K562 (cell line): ENCODE measurements around the gene USP28. TPM values are rescaled to one million over a fixed set of nuclear protein-coding genes. Genes with fewer than 3 reads are reported as not detected.

Experiments used
- EP400 ChIP-seq: fragments of 450-650 bp; IDR thresholded peaks from 2 replicates; pipeline ENCODE4 v1.6.1; 2017; ENCODE audit warnings: antibody characterized with exemption, mild to moderate bottlenecking, moderate library complexity
- GTF2F1 ChIP-seq: IDR thresholded peaks from 2 replicates; pipeline ENCODE4 v1.6.1; 2011; ENCODE audit warnings: low read depth, low read length, improper control_type of control experiment
- KAT8 ChIP-seq: fragments of 450-650 bp; IDR thresholded peaks from 2 replicates; pipeline ENCODE4 v1.6.1; 2016; ENCODE audit warnings: low read depth, mild to moderate bottlenecking
- MAFF ChIP-seq: IDR thresholded peaks from 2 replicates; pipeline ENCODE4 v1.6.1; 2012; ENCODE audit warnings: low read length, improper control_type of control experiment
- PCBP1 ChIP-seq: fragments of 200-400 bp; formaldehyde crosslinking; IDR thresholded peaks from 2 replicates; pipeline ENCODE4 v1.6.1; 2018; ENCODE audit warnings: mild to moderate bottlenecking, low read depth, low read length; ENCODE audit not compliant: poor library complexity, severe bottlenecking
- TAF15 ChIP-seq: fragments of 200-400 bp; formaldehyde crosslinking; IDR thresholded peaks from 2 replicates; pipeline ENCODE4 v1.6.1; 2017; ENCODE audit warnings: mild to moderate bottlenecking, low read depth, low read length, moderate library complexity
- TBL1XR1 ChIP-seq, 2 experiments: IDR thresholded peaks; 2 replicates each; pipeline ENCODE4 v1.6.1; 2012; ENCODE audit warnings: improper control_type of control experiment in 2 of 2, low read length in 2 of 2, mild to moderate bottlenecking in 1 of 2
- TOE1 ChIP-seq, 2 experiments: fragments of 450-650 bp in 1 of 2; sonication (generic) in 1 of 2; formaldehyde crosslinking in 1 of 2; IDR thresholded peaks; 2 replicates each; pipeline versions ENCODE4 v1.7.1 to v1.8.0; 2016 to 2022; ENCODE audit warnings: borderline replicate concordance in 2 of 2, mild to moderate bottlenecking in 2 of 2, antibody characterized with exemption in 1 of 2, inconsistent platforms in 1 of 2, low read depth in 1 of 2, missing genetic modification reagents in 1 of 2, moderate library complexity in 1 of 2
- YY1 ChIP-seq, 3 experiments: IDR thresholded peaks; 2 replicates each; pipeline ENCODE4 v1.6.1; 2011; ENCODE audit warnings: low read length in 2 of 3, mild to moderate bottlenecking in 2 of 3, moderate library complexity in 2 of 3, borderline replicate concordance in 1 of 3, control low read depth in 1 of 3, low read depth in 1 of 3; ENCODE audit not compliant: insufficient read depth in 3 of 3, insufficient replicate concordance in 2 of 3, control insufficient read depth in 1 of 3, insufficient read length in 1 of 3; ENCODE audit errors: extremely low read depth in 1 of 3
- ZBTB40 ChIP-seq, 2 experiments: fragments of 450-650 bp in 1 of 2; sonication (generic) in 1 of 2; formaldehyde crosslinking in 1 of 2; IDR thresholded peaks; 2 replicates each; pipeline versions ENCODE4 v1.7.1 to v1.9.0; 2016 to 2022; ENCODE audit warnings: inconsistent platforms in 1 of 2, mild to moderate bottlenecking in 1 of 2, missing genetic modification reagents in 1 of 2
- ZNF121 ChIP-seq: sonication (generic); formaldehyde crosslinking; conservative IDR thresholded peaks from 2 replicates; pipeline ENCODE4 v1.8.0; 2022; ENCODE audit warnings: missing genetic modification reagents
- ZNF511 ChIP-seq: sonication (generic); formaldehyde crosslinking; IDR thresholded peaks from 2 replicates; pipeline ENCODE4 v1.8.0; 2022; ENCODE audit warnings: mild to moderate bottlenecking, missing genetic modification reagents
- ZNF644 ChIP-seq: fragments of 200-800 bp; sonication (Bioruptor generic); IDR thresholded peaks from 2 replicates; pipeline ENCODE4 v1.6.1; 2016; ENCODE audit warnings: low read depth, missing genetic modification characterization, missing compliant biosample characterization
- polyA plus RNA-seq, 8 experiments: library from polyadenylated mRNA; depleted of rRNA in 4 of 8; stranded (reverse) in 5 of 8; unstranded in 3 of 8; fragments of >200 nt; fragmentation: Nextera tagmentation in 2 of 8; fragmentation: Illumina TruSeq in 1 of 8; extraction: Ambion mirVana in 2 of 8; extraction: Trizol in 1 of 8; gene quantifications; 2 replicates each; pipeline versions ENCODE4 v1.2.1 to v1.2.3, GENCODE V29; 2011 to 2014; ENCODE audit warnings: inconsistent platforms in 1 of 8, missing spikeins in 1 of 8
- total RNA-seq, 7 experiments: library from RNA; depleted of rRNA in 6 of 7; stranded (reverse); fragments of >200 nt in 6 of 7; fragmentation: Illumina TruSeq in 2 of 7; extraction: Trizol in 2 of 7; gene quantifications; 2 replicates each; pipeline versions ENCODE4 v1.2.1 to v1.2.3, GENCODE V29; 2011 to 2021; ENCODE audit warnings: low replicate concordance in 1 of 7
- TF ChIP-seq, protein P1 (sequence below): fragments of 250-450 bp; sonication (Bioruptor Pico); IDR thresholded peaks from 2 replicates; pipeline ENCODE4 v1.8.0; 2022; ENCODE audit warnings: moderate library complexity, mild to moderate bottlenecking, inconsistent platforms

The USP28 gene
- total and polyA plus RNA-seq, 9 of the 15 experiments (the other 6 are each of a cell fraction or from before 2014, with no cell fraction given), result 3.7 to 42.7 (median 20.3) TPM

GRCh38 chr11:113773416-113774173, 101.8 kb downstream of the USP28 start, which contains the start of gene ZW10 (continued):
- peak; percentile 38; the same call in 1 of the 2 replicates for TF ChIP-seq TOE1 (IDR thresholded peaks at IDR 0.05; ENCODE audit: borderline replicate concordance)
- TF ChIP-seq TOE1 (CRISPR knock-in tag; IDR thresholded peaks at IDR 0.05; ENCODE audit: borderline replicate concordance, low read depth), result no peak
- TF ChIP-seq, protein P1, sequence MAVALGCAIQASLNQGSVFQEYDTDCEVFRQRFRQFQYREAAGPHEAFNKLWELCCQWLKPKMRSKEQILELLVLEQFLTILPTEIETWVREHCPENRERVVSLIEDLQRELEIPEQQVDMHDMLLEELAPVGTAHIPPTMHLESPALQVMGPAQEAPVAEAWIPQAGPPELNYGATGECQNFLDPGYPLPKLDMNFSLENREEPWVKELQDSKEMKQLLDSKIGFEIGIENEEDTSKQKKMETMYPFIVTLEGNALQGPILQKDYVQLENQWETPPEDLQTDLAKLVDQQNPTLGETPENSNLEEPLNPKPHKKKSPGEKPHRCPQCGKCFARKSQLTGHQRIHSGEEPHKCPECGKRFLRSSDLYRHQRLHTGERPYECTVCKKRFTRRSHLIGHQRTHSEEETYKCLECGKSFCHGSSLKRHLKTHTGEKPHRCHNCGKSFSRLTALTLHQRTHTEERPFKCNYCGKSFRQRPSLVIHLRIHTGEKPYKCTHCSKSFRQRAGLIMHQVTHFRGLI (CRISPR knock-in tag), result peak; percentile 45; the same call in 1 of the 2 replicates
- TF ChIP-seq TAF15, result no peak
- no peak for TF ChIP-seq TBL1XR1 (IDR thresholded peaks at IDR 0.05; ENCODE audit: low read length in 2 of 2)
- no peak for TF ChIP-seq PCBP1
- TF ChIP-seq MAFF, result no peak
- no peak for TF ChIP-seq ZNF511
- no peak for TF ChIP-seq ZNF121 (CRISPR knock-in tag)
- TF ChIP-seq KAT8, result no peak
- TF ChIP-seq ZNF644 (tag), result peak; percentile 61; the same call in 1 of the 2 replicates
- TF ChIP-seq YY1 (IDR thresholded peaks at IDR 0.05; ENCODE audit: borderline replicate concordance in 1 of 3, control insufficient read depth in 1 of 3, extremely low read depth in 1 of 3, insufficient read depth in 3 of 3, insufficient read length in 1 of 3, insufficient replicate concordance in 2 of 3, low read depth in 1 of 3, low read length in 2 of 3), result peak in 1 of 3 experiments; percentile 45
- peak; percentile 67 for TF ChIP-seq ZBTB40 (IDR thresholded peaks at IDR 0.05)
- no peak for TF ChIP-seq ZBTB40 (CRISPR knock-in tag; IDR thresholded peaks at IDR 0.05)
- peak; percentile 76 for TF ChIP-seq EP400
- no peak for TF ChIP-seq GTF2F1
